ENCODE results near the gene SLC29A1.

SLC29A1 gene

GRCh38 chr6:44199883-44200282 is 23.5 kb upstream of the SLC29A1 start:
- Histone ChIP-seq H3K4me3 (ENCODE audit: low read length) (no peak overlapping the region), H3K36me3 (ENCODE audit: control insufficient read depth, low read depth, low read length) (no peaks in the 10 kb centered on the region), H3K9me3 (ENCODE audit: control insufficient read depth, low read depth, low read length) (no peaks in the 10 kb centered on the region), H3K27ac (ENCODE audit: low read length) (no peak overlapping the region), H3K9ac (ENCODE audit: low read length) (no peak overlapping the region), H3K4me1 (ENCODE audit: control insufficient read depth, low read depth, low read length) (peaks cover 38% of the 10 kb centered on the region), H3K27me3 (ENCODE audit: control insufficient read depth, insufficient read depth, low read length) (no peaks in the 10 kb centered on the region)

- H3K9me3 ChIP-seq (ENCODE audit: control insufficient read depth, low read depth, low read length): no peaks in the 10 kb centered on the region
- no peaks in the 10 kb centered on the region for H3K27me3 ChIP-seq (ENCODE audit: control insufficient read depth, insufficient read depth, low read length)
- peaks cover 38% of the 10 kb centered on the region for H3K4me1 ChIP-seq (ENCODE audit: control insufficient read depth, low read depth, low read length)
- no peak overlapping the region for H3K27ac ChIP-seq (ENCODE audit: low read length)
- H3K9ac ChIP-seq (ENCODE audit: low read length): no peak overlapping the region
- H3K4me3 ChIP-seq (ENCODE audit: low read length): no peak overlapping the region
- no peaks in the 10 kb centered on the region for H3K36me3 ChIP-seq (ENCODE audit: control insufficient read depth, low read depth, low read length)
These were observed 22.2 kb upstream of the SLC29A1 start for GRCh38 chr6:44201200-44201599.

GRCh38 chr6:44201638-44202303 is 21.6 kb upstream of the SLC29A1 start:
- Histone ChIP-seq H3K9ac (ENCODE audit: low read length) (peak overlapping the region; percentile 41), H3K27ac (ENCODE audit: low read length) (peak overlapping the region; percentile 66)

GRCh38 chr6:44202332-44202971 is 20.9 kb upstream of the SLC29A1 start:
- Histone ChIP-seq H3K9ac (ENCODE audit: low read length) (peak overlapping the region; percentile 41), H3K36me3 (ENCODE audit: control insufficient read depth, low read depth, low read length) (no peaks in the 10 kb centered on the region), H3K4me1 (ENCODE audit: control insufficient read depth, low read depth, low read length) (peaks cover 49% of the 10 kb centered on the region), H3K27ac (ENCODE audit: low read length) (peak overlapping the region; percentile 66), H3K9me3 (ENCODE audit: control insufficient read depth, low read depth, low read length) (no peaks in the 10 kb centered on the region), H3K27me3 (ENCODE audit: control insufficient read depth, insufficient read depth, low read length) (no peaks in the 10 kb centered on the region), H3K4me3 (ENCODE audit: low read length) (peak overlapping the region; percentile 3)

More at GRCh38 chr6:44201638-44202303, 21.6 kb upstream of the SLC29A1 start:
- Histone ChIP-seq H3K9me3 (ENCODE audit: control insufficient read depth, low read depth, low read length) (no peaks in the 10 kb centered on the region), H3K36me3 (ENCODE audit: control insufficient read depth, low read depth, low read length) (no peaks in the 10 kb centered on the region), H3K4me3 (ENCODE audit: low read length) (no peak overlapping the region), H3K27me3 (ENCODE audit: control insufficient read depth, insufficient read depth, low read length) (no peaks in the 10 kb centered on the region), H3K4me1 (ENCODE audit: control insufficient read depth, low read depth, low read length) (peaks cover 44% of the 10 kb centered on the region)

- Histone ChIP-seq H3K27ac (ENCODE audit: low read length) (peak overlapping the region; percentile 66), H3K9ac (ENCODE audit: low read length) (peak overlapping the region; percentile 34), H3K27me3 (ENCODE audit: control insufficient read depth, insufficient read depth, low read length) (no peaks in the 10 kb centered on the region), H3K4me1 (ENCODE audit: control insufficient read depth, low read depth, low read length) (peaks cover 49% of the 10 kb centered on the region), H3K9me3 (ENCODE audit: control insufficient read depth, low read depth, low read length) (no peaks in the 10 kb centered on the region), H3K4me3 (ENCODE audit: low read length) (peak overlapping the region; percentile 3), H3K36me3 (ENCODE audit: control insufficient read depth, low read depth, low read length) (no peaks in the 10 kb centered on the region)
These were observed 20.2 kb upstream of the SLC29A1 start for GRCh38 chr6:44202972-44203750.

- Histone ChIP-seq H3K9me3 (ENCODE audit: control insufficient read depth, low read depth, low read length) (no peaks in the 10 kb centered on the region), H3K4me1 (ENCODE audit: control insufficient read depth, low read depth, low read length) (peaks cover 49% of the 10 kb centered on the region), H3K36me3 (ENCODE audit: control insufficient read depth, low read depth, low read length) (no peaks in the 10 kb centered on the region), H3K9ac (ENCODE audit: low read length) (no peak overlapping the region), H3K27me3 (ENCODE audit: control insufficient read depth, insufficient read depth, low read length) (no peaks in the 10 kb centered on the region), H3K27ac (ENCODE audit: low read length) (no peak overlapping the region), H3K4me3 (ENCODE audit: low read length) (no peak overlapping the region)
These were observed 19.4 kb upstream of the SLC29A1 start for GRCh38 chr6:44203955-44204354.

GRCh38 chr6:44207966-44208365 is 15.4 kb upstream of the SLC29A1 start:
- Histone ChIP-seq H3K27me3 (ENCODE audit: control insufficient read depth, insufficient read depth, low read length) (no peaks in the 10 kb centered on the region), H3K27ac (ENCODE audit: low read length) (no peak overlapping the region), H3K36me3 (ENCODE audit: control insufficient read depth, low read depth, low read length) (no peaks in the 10 kb centered on the region), H3K9me3 (ENCODE audit: control insufficient read depth, low read depth, low read length) (no peaks in the 10 kb centered on the region), H3K9ac (ENCODE audit: low read length) (no peak overlapping the region), H3K4me3 (ENCODE audit: low read length) (no peak overlapping the region), H3K4me1 (ENCODE audit: control insufficient read depth, low read depth, low read length) (peaks cover 25% of the 10 kb centered on the region)

- H3K9me3 ChIP-seq (ENCODE audit: control insufficient read depth, low read depth, low read length): no peaks in the 10 kb centered on the region
- H3K27me3 ChIP-seq (ENCODE audit: control insufficient read depth, insufficient read depth, low read length): no peaks in the 10 kb centered on the region
These were observed 12.1 kb upstream of the SLC29A1 start for GRCh38 chr6:44211284-44211683.

GRCh38 chr6:44214307-44214706 is 9.1 kb upstream of the SLC29A1 start:
- Histone ChIP-seq H3K4me3 (ENCODE audit: low read length) (no peak overlapping the region), H3K4me1 (ENCODE audit: control insufficient read depth, low read depth, low read length) (peaks cover 27% of the 10 kb centered on the region), H3K27me3 (ENCODE audit: control insufficient read depth, insufficient read depth, low read length) (no peaks in the 10 kb centered on the region), H3K27ac (ENCODE audit: low read length) (no peak overlapping the region), H3K9ac (ENCODE audit: low read length) (no peak overlapping the region), H3K36me3 (ENCODE audit: control insufficient read depth, low read depth, low read length) (no peaks in the 10 kb centered on the region), H3K9me3 (ENCODE audit: control insufficient read depth, low read depth, low read length) (no peaks in the 10 kb centered on the region)

More at GRCh38 chr6:44211284-44211683, 12.1 kb upstream of the SLC29A1 start:
- no peak overlapping the region for H3K4me3 ChIP-seq (ENCODE audit: low read length)
- H3K27ac ChIP-seq (ENCODE audit: low read length): no peak overlapping the region
- peaks cover 10% of the 10 kb centered on the region for H3K4me1 ChIP-seq (ENCODE audit: control insufficient read depth, low read depth, low read length)
- H3K9ac ChIP-seq (ENCODE audit: low read length): no peak overlapping the region
- no peaks in the 10 kb centered on the region for H3K36me3 ChIP-seq (ENCODE audit: control insufficient read depth, low read depth, low read length)

GRCh38 chr6:44216677-44217331 is 6.6 kb upstream of the SLC29A1 start, which contains the start of gene MYMX:
MYMX (plus strand) TSS chr6:44216926; CDS start chr6:44217472, 546 bp downstream.
- Histone ChIP-seq H3K27me3 (ENCODE audit: control insufficient read depth, insufficient read depth, low read length) (no peaks in the 10 kb centered on the region), H3K27ac (ENCODE audit: low read length) (no peak within 1 kb of the TSS), H3K9me3 (ENCODE audit: control insufficient read depth, low read depth, low read length) (no peaks in the 10 kb centered on the region), H3K36me3 (ENCODE audit: control insufficient read depth, low read depth, low read length) (no peaks in the 10 kb centered on the region), H3K4me3 (ENCODE audit: low read length) (peak within 1 kb of the TSS; percentile 62), H3K4me1 (ENCODE audit: control insufficient read depth, low read depth, low read length) (peaks cover 35% of the 10 kb centered on the region), H3K9ac (ENCODE audit: low read length) (no peak within 1 kb of the TSS)

All from iPS-18a (cell line).